ENCODE data around the gene PLCH1. TPM values are rescaled to one million over a fixed set of nuclear protein-coding genes. Genes with fewer than 3 reads are reported as not detected.

PLCH1 gene
- total and polyA plus RNA-seq, 9 of the 15 experiments (the other 6 are each of a cell fraction or from before 2014, with no cell fraction given), result 0.17 to 0.62 (median 0.40) TPM

DNA sequence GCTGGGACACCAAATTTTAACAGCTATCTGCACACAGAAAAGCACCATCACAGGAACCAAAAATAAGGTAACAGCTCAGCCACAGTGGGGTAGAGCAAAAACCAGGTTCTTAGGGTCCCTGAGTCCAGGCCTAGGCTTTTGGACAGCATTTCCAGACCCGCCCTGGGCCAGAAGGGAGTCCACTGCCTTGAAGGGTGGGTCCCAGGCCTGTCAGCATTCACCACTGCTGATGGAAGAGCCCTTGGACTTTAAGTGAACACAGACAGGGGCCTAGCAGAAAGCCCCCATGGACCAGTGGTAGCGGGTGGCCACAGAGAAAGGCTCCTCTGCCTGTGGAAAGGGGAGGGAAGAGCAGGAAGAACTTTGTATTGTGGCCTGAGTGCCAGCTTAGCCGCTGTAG is 56.4 kb downstream of the PLCH1 start:
- POLR2A ChIA-PET, result no interaction called here
- Histone ChIP-seq H3K4me1 (replicated peaks in 1 of 2; ENCODE audit: control insufficient read depth in 2 of 2, insufficient read depth in 2 of 2, low read length in 2 of 2) (no peaks in the 10 kb centered on the region), H3K9me3 (replicated peaks; ENCODE audit: control insufficient read depth, insufficient read depth, low read depth, low read length) (no peaks in the 10 kb centered on the region), H3K36me3 (ENCODE audit: control insufficient read depth, insufficient read depth, low read length) (no peaks in the 10 kb centered on the region), H3K4me3 (no peak overlapping the region), H3K79me2 (ENCODE audit: control insufficient read depth, insufficient read depth, low read length) (no peaks in the 10 kb centered on the region), H3K4me2 (ENCODE audit: insufficient read depth, low read length) (no peak overlapping the region), H3K9me1 (ENCODE audit: control insufficient read depth, insufficient read depth, low read length) (no peaks in the 10 kb centered on the region), H4K20me1 (replicated peaks; ENCODE audit: control insufficient read depth, insufficient read depth, low read length) (no peaks in the 10 kb centered on the region), H2AFZ (ENCODE audit: low read depth, low read length) (no peak overlapping the region), H3K27me3 (ENCODE audit: control insufficient read depth in 2 of 2, insufficient read depth in 2 of 2, low read length in 2 of 2) (peaks cover 7 to 8% of the 10 kb centered on the region in 2 experiments; a peak in 4 of 5 replicates), H3K9ac (ENCODE audit: insufficient read depth in 1 of 2, low read depth in 2 of 2, low read length in 2 of 2) (no peak overlapping the region), H3K27ac (ENCODE audit: extremely low read depth, low read depth, low read length) (no peak overlapping the region)
- no peak for DNase-seq (ENCODE audit: extremely low read depth in 1 of 4, low spot score in 3 of 4)
- FAIRE-seq, result no peak
- intact Hi-C loops (cut with micrococcal nuclease) (no loop called here), in situ Hi-C loops (cut with MboI) (loop anchor here (5.0 kb wide), 1 partner anchor 306 kb away; no protein-coding TSS in a partner anchor)
- CTCF ChIA-PET (ENCODE audit: low intra/inter-chr PET ratio), result no interaction called here
- BruUV-seq (replicated peaks), result no TSS peak
- TF ChIP-seq, protein P1, sequence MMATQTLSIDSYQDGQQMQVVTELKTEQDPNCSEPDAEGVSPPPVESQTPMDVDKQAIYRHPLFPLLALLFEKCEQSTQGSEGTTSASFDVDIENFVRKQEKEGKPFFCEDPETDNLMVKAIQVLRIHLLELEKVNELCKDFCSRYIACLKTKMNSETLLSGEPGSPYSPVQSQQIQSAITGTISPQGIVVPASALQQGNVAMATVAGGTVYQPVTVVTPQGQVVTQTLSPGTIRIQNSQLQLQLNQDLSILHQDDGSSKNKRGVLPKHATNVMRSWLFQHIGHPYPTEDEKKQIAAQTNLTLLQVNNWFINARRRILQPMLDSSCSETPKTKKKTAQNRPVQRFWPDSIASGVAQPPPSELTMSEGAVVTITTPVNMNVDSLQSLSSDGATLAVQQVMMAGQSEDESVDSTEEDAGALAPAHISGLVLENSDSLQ (IDR thresholded peaks at IDR 0.05), result no peak
- no peak for ATAC-seq
- WGBS (ENCODE audit: insufficient coverage, low coverage, missing lambda C conversion rate), result 4% methylated on average over 2 of the region's 3 CpGs

DNA sequence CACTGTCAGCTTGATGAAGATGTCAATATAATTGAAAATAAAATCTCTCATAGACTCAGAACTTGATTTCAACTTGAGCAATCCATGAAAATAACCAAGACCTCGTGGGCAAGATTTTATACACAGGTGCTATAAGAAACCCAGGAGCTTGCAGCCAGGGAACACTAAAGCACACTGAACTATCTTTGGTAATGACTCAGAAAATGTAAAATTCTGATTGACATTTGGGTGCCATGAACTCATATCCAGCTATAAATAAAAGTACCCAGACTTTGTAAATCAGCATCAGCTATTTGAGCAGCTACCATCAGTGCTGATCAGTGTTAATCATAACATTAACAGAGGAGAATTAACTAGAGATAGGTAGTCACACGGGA is 61.5 kb downstream of the PLCH1 start:
- DNase-seq (ENCODE audit: extremely low read depth in 1 of 4, low spot score in 3 of 4), result no peak
- H3K36me3 ChIP-seq (ENCODE audit: control insufficient read depth, insufficient read depth, low read length), result no peaks in the 10 kb centered on the region
- H3K9me1 ChIP-seq (ENCODE audit: control insufficient read depth, insufficient read depth, low read length), result no peaks in the 10 kb centered on the region
- no TSS peak for BruUV-seq (replicated peaks)
- in situ Hi-C loops (cut with MboI) (no loop called here), intact Hi-C loops (cut with micrococcal nuclease) (no loop called here)
- H3K27me3 ChIP-seq (ENCODE audit: control insufficient read depth in 2 of 2, insufficient read depth in 2 of 2, low read length in 2 of 2), result peaks cover 4 to 8% of the 10 kb centered on the region in 2 experiments; a peak in 3 of 5 replicates
- no peak for FAIRE-seq
- no peaks in the 10 kb centered on the region for H3K4me1 ChIP-seq (replicated peaks in 1 of 2; ENCODE audit: control insufficient read depth in 2 of 2, insufficient read depth in 2 of 2, low read length in 2 of 2)
- H3K4me3 ChIP-seq, result no peak overlapping the region
- POLR2A ChIA-PET, result interaction anchor here (0.9 kb wide), 1 partner anchor 24 kb away, joined by 3 read pairs; no protein-coding TSS in a partner anchor
- CTCF ChIA-PET (ENCODE audit: low intra/inter-chr PET ratio), result no interaction called here
- H3K79me2 ChIP-seq (ENCODE audit: control insufficient read depth, insufficient read depth, low read length), result no peaks in the 10 kb centered on the region
- H3K9me3 ChIP-seq (replicated peaks; ENCODE audit: control insufficient read depth, insufficient read depth, low read depth, low read length), result no peaks in the 10 kb centered on the region
- WGBS (ENCODE audit: insufficient coverage, low coverage, missing lambda C conversion rate), result 0% methylated on average over 2 of the region's 2 CpGs
- no peak for ATAC-seq
- no peak overlapping the region for H3K9ac ChIP-seq (ENCODE audit: insufficient read depth in 1 of 2, low read depth in 2 of 2, low read length in 2 of 2)
- H2AFZ ChIP-seq (ENCODE audit: low read depth, low read length), result no peak overlapping the region
- no peak overlapping the region for H3K4me2 ChIP-seq (ENCODE audit: insufficient read depth, low read length)
- no peaks in the 10 kb centered on the region; the same call in 1 of the 2 replicates for H4K20me1 ChIP-seq (replicated peaks; ENCODE audit: control insufficient read depth, insufficient read depth, low read length)
- no peak overlapping the region for H3K27ac ChIP-seq (ENCODE audit: extremely low read depth, low read depth, low read length)
- no peak for TF ChIP-seq HSF4 (CRISPR knock-in tag; IDR thresholded peaks at IDR 0.05; ENCODE audit: borderline replicate concordance)
- no peak for TF ChIP-seq ETV1 (tag; conservative IDR thresholded peaks at IDR 0.05; ENCODE audit: low read depth)
- TF ChIP-seq NFIC (IDR thresholded peaks at IDR 0.05), result no peak
- TF ChIP-seq RAD51 (IDR thresholded peaks at IDR 0.05; ENCODE audit: borderline replicate concordance, low read depth), result no peak
- no peak for TF ChIP-seq CHCHD3 (CRISPR knock-in tag; IDR thresholded peaks at IDR 0.05)
- TF ChIP-seq ZNF217 (CRISPR knock-in tag; IDR thresholded peaks at IDR 0.05), result no peak
- no peak for TF ChIP-seq ZNF695 (CRISPR knock-in tag; IDR thresholded peaks at IDR 0.05)
- no peak for TF ChIP-seq ZNF347 (CRISPR knock-in tag; IDR thresholded peaks at IDR 0.05; ENCODE audit: low read depth)
- no peak for TF ChIP-seq ZBTB1 (CRISPR knock-in tag; IDR thresholded peaks at IDR 0.05; ENCODE audit: borderline replicate concordance, low read depth)
- no peak for TF ChIP-seq CHD4 (IDR thresholded peaks at IDR 0.05; ENCODE audit: insufficient read depth, insufficient replicate concordance, low read depth, low read length, poor library complexity, severe bottlenecking)
- no peak for TF ChIP-seq ZNF239 (CRISPR knock-in tag; IDR thresholded peaks at IDR 0.05)
- no peak for TF ChIP-seq CREBBP (IDR thresholded peaks at IDR 0.05; ENCODE audit: low read depth, low read length)
- TF ChIP-seq CBX2 (IDR thresholded peaks at IDR 0.05; ENCODE audit: insufficient read depth, low read length, poor library complexity, severe bottlenecking), result no peak
- TF ChIP-seq, protein P2, sequence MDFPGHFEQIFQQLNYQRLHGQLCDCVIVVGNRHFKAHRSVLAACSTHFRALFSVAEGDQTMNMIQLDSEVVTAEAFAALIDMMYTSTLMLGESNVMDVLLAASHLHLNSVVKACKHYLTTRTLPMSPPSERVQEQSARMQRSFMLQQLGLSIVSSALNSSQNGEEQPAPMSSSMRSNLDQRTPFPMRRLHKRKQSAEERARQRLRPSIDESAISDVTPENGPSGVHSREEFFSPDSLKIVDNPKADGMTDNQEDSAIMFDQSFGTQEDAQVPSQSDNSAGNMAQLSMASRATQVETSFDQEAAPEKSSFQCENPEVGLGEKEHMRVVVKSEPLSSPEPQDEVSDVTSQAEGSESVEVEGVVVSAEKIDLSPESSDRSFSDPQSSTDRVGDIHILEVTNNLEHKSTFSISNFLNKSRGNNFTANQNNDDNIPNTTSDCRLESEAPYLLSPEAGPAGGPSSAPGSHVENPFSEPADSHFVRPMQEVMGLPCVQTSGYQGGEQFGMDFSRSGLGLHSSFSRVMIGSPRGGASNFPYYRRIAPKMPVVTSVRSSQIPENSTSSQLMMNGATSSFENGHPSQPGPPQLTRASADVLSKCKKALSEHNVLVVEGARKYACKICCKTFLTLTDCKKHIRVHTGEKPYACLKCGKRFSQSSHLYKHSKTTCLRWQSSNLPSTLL (IDR thresholded peaks at IDR 0.05), result no peak

Data from K562 (cell line).